Measurements from ENCODE around the gene SLC10A3.
A peak's percentile ranks its signal among the peaks of the same experiment; 100 is the strongest.

Gene SLC10A3

GRCh38 chrX:154482786-154483185 lies 7.6 kb downstream of the SLC10A3 start:
- no peak for DNase-seq (ENCODE audit: low read depth)
- H3K4me3 ChIP-seq (replicated peaks; ENCODE audit: low read depth, low read length) = no peak overlapping the region
- no peak for TF ChIP-seq CTCF (IDR thresholded peaks at IDR 0.05; ENCODE audit: low read length, missing control alignments)

- H3K4me3 ChIP-seq (replicated peaks; ENCODE audit: low read depth, low read length) = no peak overlapping the region
- no peak for TF ChIP-seq CTCF (IDR thresholded peaks at IDR 0.05; ENCODE audit: low read length, missing control alignments)
- DNase-seq (ENCODE audit: low read depth) = no peak
Observed at GRCh38 chrX:154481911-154482601, 8.4 kb downstream of the SLC10A3 start.

GRCh38 chrX:154481195-154481594 lies 9.2 kb downstream of the SLC10A3 start:
- H3K4me3 ChIP-seq (replicated peaks; ENCODE audit: low read depth, low read length) = no peak overlapping the region
- no peak for DNase-seq (ENCODE audit: low read depth)
- TF ChIP-seq CTCF (IDR thresholded peaks at IDR 0.05; ENCODE audit: low read length, missing control alignments) = no peak

- peak; percentile 92 for DNase-seq (ENCODE audit: low read depth)
- TF ChIP-seq CTCF (IDR thresholded peaks at IDR 0.05; ENCODE audit: low read length, missing control alignments) = no peak
- peak within 1 kb of the TSS; percentile 58 for H3K4me3 ChIP-seq (replicated peaks; ENCODE audit: low read depth, low read length)
Observed at GRCh38 chrX:154478728-154479622, 11.5 kb downstream of the SLC10A3 start, which contains the start of gene LAGE3. Gene LAGE3 (minus strand): TSS chrX:154479281. CDS start chrX:154478915, 366 bp downstream.

GRCh38 chrX:154477891-154478477 lies 12.4 kb downstream of the SLC10A3 start:
- peak overlapping the region; percentile 58 for H3K4me3 ChIP-seq (replicated peaks; ENCODE audit: low read depth, low read length)
- DNase-seq (ENCODE audit: low read depth) = no peak
- no peak for TF ChIP-seq CTCF (IDR thresholded peaks at IDR 0.05; ENCODE audit: low read length, missing control alignments)

- DNase-seq (ENCODE audit: low read depth) = no peak
- H3K4me3 ChIP-seq (replicated peaks; ENCODE audit: low read depth, low read length) = no peak overlapping the region
- TF ChIP-seq CTCF (IDR thresholded peaks at IDR 0.05; ENCODE audit: low read length, missing control alignments) = no peak
Observed at GRCh38 chrX:154476821-154477220, 13.6 kb downstream of the SLC10A3 start.
